ENCODE measurements around the gene DDX56.

GRCh38 chr7:44606341-44607140 lies 32.8 kb upstream of the DDX56 start, which contains the start of gene OGDH:
- TF ChIP-seq, protein P1, sequence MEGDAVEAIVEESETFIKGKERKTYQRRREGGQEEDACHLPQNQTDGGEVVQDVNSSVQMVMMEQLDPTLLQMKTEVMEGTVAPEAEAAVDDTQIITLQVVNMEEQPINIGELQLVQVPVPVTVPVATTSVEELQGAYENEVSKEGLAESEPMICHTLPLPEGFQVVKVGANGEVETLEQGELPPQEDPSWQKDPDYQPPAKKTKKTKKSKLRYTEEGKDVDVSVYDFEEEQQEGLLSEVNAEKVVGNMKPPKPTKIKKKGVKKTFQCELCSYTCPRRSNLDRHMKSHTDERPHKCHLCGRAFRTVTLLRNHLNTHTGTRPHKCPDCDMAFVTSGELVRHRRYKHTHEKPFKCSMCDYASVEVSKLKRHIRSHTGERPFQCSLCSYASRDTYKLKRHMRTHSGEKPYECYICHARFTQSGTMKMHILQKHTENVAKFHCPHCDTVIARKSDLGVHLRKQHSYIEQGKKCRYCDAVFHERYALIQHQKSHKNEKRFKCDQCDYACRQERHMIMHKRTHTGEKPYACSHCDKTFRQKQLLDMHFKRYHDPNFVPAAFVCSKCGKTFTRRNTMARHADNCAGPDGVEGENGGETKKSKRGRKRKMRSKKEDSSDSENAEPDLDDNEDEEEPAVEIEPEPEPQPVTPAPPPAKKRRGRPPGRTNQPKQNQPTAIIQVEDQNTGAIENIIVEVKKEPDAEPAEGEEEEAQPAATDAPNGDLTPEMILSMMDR (conservative IDR thresholded peaks at IDR 0.05), result no peak
- TF ChIP-seq ZFX (IDR thresholded peaks at IDR 0.05), result 0 out of 2 replicates have a peak, but pooled peaks have one; percentile 49

Measured in C4-2B (cell line).